IMR-90 (cell line): Measurements from ENCODE around the gene FYB2.

Experiments
- BHLHE40 ChIP-seq: fragments of 150-350 bp; IDR thresholded peaks from 2 replicates; pipeline ENCODE4 v1.6.1; 2016; ENCODE audit warnings: mild to moderate bottlenecking, low read depth, low read length
- CEBPB ChIP-seq: IDR thresholded peaks from 2 replicates; pipeline ENCODE4 v1.6.1; 2012; ENCODE audit warnings: low read depth, low read length, improper control_type of control experiment
- CTCF ChIP-seq: conservative IDR thresholded peaks from 2 replicates; pipeline ENCODE4 v1.5.1; 2012; ENCODE audit warnings: mild to moderate bottlenecking, low read depth, low read length, improper control_type of control experiment
- ELK1 ChIP-seq: fragments of 150-350 bp; IDR thresholded peaks from 2 replicates; pipeline ENCODE4 v1.6.1; 2016; ENCODE audit warnings: low read depth, mild to moderate bottlenecking, low read length, moderate library complexity, borderline replicate concordance
- FOS ChIP-seq: fragments of 150-350 bp; IDR thresholded peaks from 2 replicates; pipeline ENCODE4 v1.6.1; 2016; ENCODE audit warnings: low read depth, low read length
- MAZ ChIP-seq: IDR thresholded peaks from 2 replicates; pipeline ENCODE4 v1.6.1; 2012; ENCODE audit warnings: low read depth, mild to moderate bottlenecking, low read length, improper control_type of control experiment, moderate library complexity, borderline replicate concordance
- MXI1 ChIP-seq: IDR thresholded peaks from 2 replicates; pipeline ENCODE4 v1.6.1; 2012; ENCODE audit warnings: low read depth, mild to moderate bottlenecking, low read length, moderate library complexity, borderline replicate concordance
- NFE2L2 ChIP-seq: fragments of 150-350 bp; IDR thresholded peaks from 2 replicates; pipeline ENCODE4 v1.6.1; 2016; ENCODE audit warnings: low read depth, mild to moderate bottlenecking, low read length
- POLR2A ChIP-seq: IDR thresholded peaks from 2 replicates; pipeline ENCODE4 v1.6.1; 2012; ENCODE audit warnings: mild to moderate bottlenecking, low read depth, low read length
- RCOR1 ChIP-seq: IDR thresholded peaks from 2 replicates; pipeline ENCODE4 v1.6.1; 2012; ENCODE audit warnings: mild to moderate bottlenecking, low read length, improper control_type of control experiment; ENCODE audit not compliant: insufficient replicate concordance
- USF2 ChIP-seq: fragments of 150-350 bp; IDR thresholded peaks from 2 replicates; pipeline ENCODE4 v1.6.1; 2017; ENCODE audit warnings: mild to moderate bottlenecking, antibody characterized with exemption, low read length, low read depth

- no peak for TF ChIP-seq CTCF
- no peak for TF ChIP-seq USF2
- TF ChIP-seq POLR2A = no peak
- no peak for TF ChIP-seq RCOR1
- TF ChIP-seq ELK1 = no peak
- no peak for TF ChIP-seq NFE2L2
- TF ChIP-seq MXI1 = no peak
- no peak for TF ChIP-seq CEBPB
- TF ChIP-seq FOS = no peak
- no peak for TF ChIP-seq MAZ
- no peak for TF ChIP-seq BHLHE40
Observed at GRCh38 chr1:56838759-56839158, 19.6 kb upstream of the FYB2 start.
